Activated T-cell treated with anti-CD3 and anti-CD28 coated beads for 24 hours (primary cell): ENCODE results near the gene GIMD1.

Experiments used
- DNase-seq: peaks from one replicate; pipeline ENCODE4 v3.0.0-alpha.2; 2020; ENCODE audit warnings: low read depth

GIMD1 gene

DNA sequence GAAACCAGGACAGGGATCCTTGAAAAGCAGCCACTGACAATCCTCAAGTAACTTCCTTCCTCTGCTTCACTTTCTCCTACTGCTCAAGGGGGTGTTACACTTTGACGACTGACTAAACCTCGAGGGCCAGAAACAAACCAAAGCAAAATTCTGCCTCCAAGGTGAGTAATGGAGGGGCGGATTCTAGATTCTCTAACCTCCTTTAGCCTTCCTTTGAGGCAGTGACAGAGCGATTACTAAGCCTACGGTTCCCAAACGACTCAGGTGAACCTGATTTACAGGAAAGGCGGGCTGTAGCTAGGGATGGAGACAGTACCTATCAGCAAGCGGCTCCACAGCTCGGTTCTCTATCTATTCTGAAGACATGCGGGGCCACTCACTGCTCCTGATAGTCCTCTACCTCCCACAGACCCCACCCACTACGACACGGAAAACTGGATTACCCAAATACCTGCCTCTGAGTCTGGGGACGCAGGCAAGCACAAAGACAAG lies 53.1 kb downstream of the GIMD1 start:
- peak; percentile 42 for DNase-seq

GRCh38 chr4:106314960-106315359 lies 53.6 kb downstream of the GIMD1 start:
- DNase-seq, result no peak

GRCh38 chr4:106312997-106313522 lies 55.5 kb downstream of the GIMD1 start:
- DNase-seq, result no peak

DNA sequence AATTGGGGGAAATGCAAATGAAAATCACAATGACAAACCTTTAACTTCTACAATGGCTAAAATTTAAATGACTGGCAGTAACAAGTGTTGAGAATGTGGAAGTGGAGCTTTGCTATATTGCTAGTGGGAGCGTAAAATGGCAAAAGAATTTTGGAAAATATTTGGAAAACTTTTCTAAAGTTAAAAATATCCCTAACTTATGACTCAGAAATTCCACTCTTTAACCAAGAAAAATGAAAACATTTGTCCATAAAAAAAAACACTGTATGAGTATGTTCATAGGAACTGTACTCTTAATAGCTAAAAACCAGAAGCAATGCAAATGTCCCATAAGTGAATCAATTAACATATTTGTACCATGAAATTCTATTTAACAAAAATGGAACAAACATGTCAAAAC lies 56.2 kb downstream of the GIMD1 start:
- DNase-seq, result no peak
